DOHH2 (cell line): Measurements from ENCODE around the gene ITGA3.
"Not testable (repeated sequence)": the region's sequence is repeated elsewhere in the genome, so short reads cannot be mapped to it uniquely, and the experiment has no call there.

Experiments
- H3F3A ChIP-seq: fragments of 200-600 bp; sonication (generic), shearing (Covaris generic); 2 replicates; pipeline ENCODE4 v1.6.0; 2016; ENCODE audit warnings: antibody characterized with exemption, mild to moderate bottlenecking; ENCODE audit not compliant: control insufficient read depth, insufficient read depth
- H3K27ac ChIP-seq: fragments of 200-600 bp; sonication (generic); 2 replicates; pipeline ENCODE4 v1.5.1; 2014; ENCODE audit warnings: low read depth, mild to moderate bottlenecking, low read length, moderate library complexity
- H3K27me3 ChIP-seq: fragments of 200-600 bp; sonication (generic); 2 replicates; pipeline ENCODE4 v1.6.1; 2014; ENCODE audit warnings: mild to moderate bottlenecking, low read length, mixed read lengths; ENCODE audit not compliant: control insufficient read depth
- H3K36me3 ChIP-seq: fragments of 200-600 bp; sonication (generic); 2 replicates; pipeline ENCODE4 v1.6.1; 2014; ENCODE audit warnings: mild to moderate bottlenecking, low read length, moderate library complexity, mixed read lengths; ENCODE audit not compliant: control insufficient read depth
- H3K4me1 ChIP-seq: fragments of 200-600 bp; sonication (generic); 2 replicates; pipeline ENCODE4 v1.6.1; 2014; ENCODE audit warnings: mild to moderate bottlenecking, low read length, mixed read lengths; ENCODE audit not compliant: control insufficient read depth
- H3K4me2 ChIP-seq: fragments of 200-600 bp; sonication (generic); 2 replicates; pipeline ENCODE4 v1.6.0; 2014; ENCODE audit warnings: mild to moderate bottlenecking, low read length, moderate library complexity
- H3K4me3 ChIP-seq: fragments of 200-600 bp; sonication (generic); 2 replicates; pipeline ENCODE4 v1.5.1; 2014; ENCODE audit warnings: mild to moderate bottlenecking, low read length, mixed read lengths
- H3K79me2 ChIP-seq: fragments of 200-600 bp; sonication (generic); 2 replicates; pipeline ENCODE4 v1.6.1; 2014; ENCODE audit warnings: mild to moderate bottlenecking, low read length, mixed read lengths; ENCODE audit not compliant: control insufficient read depth
- H3K9me2 ChIP-seq: fragments of 200-600 bp; sonication (generic); replicated peaks from 2 replicates; pipeline ENCODE4 v1.6.1; 2014; ENCODE audit warnings: mild to moderate bottlenecking, low read length, mixed read lengths; ENCODE audit not compliant: control insufficient read depth
- H3K9me3 ChIP-seq: fragments of 200-600 bp; sonication (generic); 2 replicates; pipeline ENCODE4 v1.6.1; 2014; ENCODE audit warnings: antibody characterized with exemption, low read length, mixed read lengths; ENCODE audit not compliant: control insufficient read depth, insufficient read depth
- H4K20me1 ChIP-seq: fragments of 200-600 bp; sonication (generic); 2 replicates; pipeline ENCODE4 v1.6.0; 2014; ENCODE audit warnings: low read depth, mild to moderate bottlenecking, antibody characterized with exemption, low read length, moderate library complexity; ENCODE audit not compliant: control insufficient read depth, insufficient read depth
- CTCF ChIP-seq: fragments of 200-600 bp; sonication (generic); IDR thresholded peaks from one replicate; pipeline ENCODE4 v1.5.1; 2014; ENCODE audit warnings: antibody characterized with exemption, mild to moderate bottlenecking, low read depth, low read length; ENCODE audit not compliant: poor library complexity, severe bottlenecking
- EZH2phosphoT487 ChIP-seq: fragments of 200-600 bp; sonication (generic); IDR thresholded peaks from 2 replicates; pipeline ENCODE4 v1.6.1; 2017; ENCODE audit warnings: borderline replicate concordance, mild to moderate bottlenecking, antibody characterized with exemption, low read length, moderate library complexity, mixed read lengths

ITGA3 gene

DNA sequence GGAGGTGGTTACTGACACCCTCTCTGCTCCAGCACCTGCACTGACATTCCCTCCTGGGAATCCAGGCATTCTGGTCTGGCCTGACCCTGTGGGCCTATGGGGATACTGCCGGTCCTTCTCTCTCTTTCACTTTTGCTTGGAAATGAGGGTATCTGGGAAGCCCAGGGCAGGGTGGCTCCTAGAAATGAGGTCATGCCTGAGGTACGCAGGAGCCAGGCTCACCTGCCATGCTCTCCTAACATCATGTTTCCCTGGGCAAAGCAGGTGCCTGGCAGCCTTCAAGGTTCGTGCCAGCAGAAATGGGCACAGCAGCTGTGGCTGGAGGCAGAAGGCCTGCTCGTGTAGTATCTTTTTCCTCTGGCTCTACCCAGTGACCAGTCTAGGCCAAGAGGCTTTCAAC, 3.3 kb downstream of the ITGA3 start:
- H3K79me2 ChIP-seq: 0 out of 2 replicates have a peak, but pooled peaks cover 4% of the 10 kb centered on the region
- H3F3A ChIP-seq: no peaks in the 10 kb centered on the region; the same call in 1 of the 2 replicates
- H3K27me3 ChIP-seq: peaks cover 6% of the 10 kb centered on the region
- H3K4me1 ChIP-seq: peaks cover 29% of the 10 kb centered on the region
- H4K20me1 ChIP-seq: no peaks in the 10 kb centered on the region
- no peaks in the 10 kb centered on the region for H3K36me3 ChIP-seq
- no peak overlapping the region for H3K27ac ChIP-seq
- no peak overlapping the region for H3K4me3 ChIP-seq
- no peaks in the 10 kb centered on the region for H3K9me2 ChIP-seq
- H3K9me3 ChIP-seq: no peaks in the 10 kb centered on the region
- no peak for TF ChIP-seq EZH2phosphoT487
- TF ChIP-seq CTCF: no peak
- H3K4me2 ChIP-seq: no peak overlapping the region

GRCh38 chr17:50059759-50060273, 3.9 kb downstream of the ITGA3 start:
- Histone ChIP-seq H3K27me3 (peaks cover 6% of the 10 kb centered on the region), H3K4me2 (no peak overlapping the region), H3K36me3 (no peaks in the 10 kb centered on the region), H3K9me2 (no peaks in the 10 kb centered on the region), H4K20me1 (no peaks in the 10 kb centered on the region), H3K9me3 (no peaks in the 10 kb centered on the region), H3K79me2 (0 out of 2 replicates have a peak, but pooled peaks cover 4% of the 10 kb centered on the region), H3K27ac (no peak overlapping the region), H3K4me3 (no peak overlapping the region), H3F3A (no peaks in the 10 kb centered on the region; the same call in 1 of the 2 replicates), H3K4me1 (peaks cover 29% of the 10 kb centered on the region)
- TF ChIP-seq CTCF (no peak), EZH2phosphoT487 (no peak)

DNA sequence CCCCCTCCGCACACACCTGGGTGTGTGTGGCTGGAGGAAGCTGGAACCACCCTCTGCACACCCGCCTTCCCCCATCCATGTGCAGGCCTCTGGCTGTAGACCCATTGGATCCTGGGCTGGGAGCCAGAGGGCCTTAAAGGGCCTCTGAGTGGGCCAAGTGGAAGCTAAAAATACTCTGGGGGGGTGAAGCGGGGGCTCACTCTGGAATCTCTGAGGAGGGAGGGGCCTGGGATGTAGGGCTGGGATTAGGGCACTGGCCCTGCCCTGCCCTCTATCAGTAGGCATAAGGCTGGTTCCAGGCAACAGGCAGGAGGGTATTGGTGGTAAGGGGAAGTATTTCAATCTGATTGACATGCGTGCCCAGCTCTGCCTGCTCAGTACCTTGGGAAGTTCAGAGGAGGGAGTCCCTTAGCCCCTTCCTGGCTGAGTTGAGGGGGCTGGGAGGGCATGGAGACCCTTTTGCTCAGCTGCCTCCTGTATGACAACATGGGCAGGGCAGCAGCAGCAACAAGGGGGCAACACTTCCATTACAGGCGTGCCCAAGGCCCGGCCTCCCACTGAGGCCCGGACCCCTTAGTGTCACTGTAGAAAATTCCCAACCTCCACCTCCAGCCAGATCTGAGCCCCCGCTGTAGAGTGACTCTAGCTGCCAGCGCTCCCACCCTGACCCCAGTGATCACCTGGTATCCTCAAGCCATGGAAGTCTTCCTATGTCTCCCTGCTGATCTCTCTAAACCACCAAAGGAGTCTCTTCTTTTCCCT, 5.2 kb downstream of the ITGA3 start:
- Histone ChIP-seq H3K4me1 (peaks cover 22% of the 10 kb centered on the region), H4K20me1 (no peaks in the 10 kb centered on the region), H3K4me2 (no peak overlapping the region; the same call in 1 of the 2 replicates), H3K9me2 (no peaks in the 10 kb centered on the region), H3K9me3 (no peaks in the 10 kb centered on the region), H3K4me3 (no peak overlapping the region), H3F3A (no peaks in the 10 kb centered on the region; the same call in 1 of the 2 replicates), H3K27ac (no peak overlapping the region), H3K27me3 (no peaks in the 10 kb centered on the region), H3K79me2 (0 out of 2 replicates have a peak, but pooled peaks cover 4% of the 10 kb centered on the region), H3K36me3 (no peaks in the 10 kb centered on the region)
- no peak for TF ChIP-seq CTCF
- no peak for TF ChIP-seq EZH2phosphoT487

DNA sequence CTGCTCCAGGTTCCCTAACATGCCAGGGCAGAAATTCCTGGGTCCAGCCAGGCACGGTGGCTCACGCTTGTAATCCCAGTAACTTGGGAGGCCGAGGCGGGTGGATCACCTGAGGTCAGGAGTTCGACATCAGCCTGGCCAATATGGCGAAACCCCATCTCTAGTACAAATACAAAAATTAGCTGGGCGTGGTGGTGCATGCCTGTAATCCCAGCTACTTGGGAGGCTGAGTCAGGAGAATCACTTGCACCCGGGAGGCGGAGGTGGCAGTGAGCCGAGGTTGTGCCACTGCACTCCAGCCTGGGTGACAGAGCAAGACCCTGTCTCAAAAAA, 5.8 kb downstream of the ITGA3 start:
- H3K27ac ChIP-seq, H3F3A ChIP-seq, H4K20me1 ChIP-seq, H3K36me3 ChIP-seq, H3K79me2 ChIP-seq, H3K4me2 ChIP-seq, H3K27me3 ChIP-seq, H3K9me3 ChIP-seq, H3K4me3 ChIP-seq, H3K9me2 ChIP-seq: not testable (repeated sequence)
- H3K4me1 ChIP-seq: peaks cover 21% of the 10 kb centered on the region
